GM19238 (cell line): Measurements from ENCODE around the gene S100A5.
A peak's percentile ranks its signal among the peaks of the same experiment; 100 is the strongest.
"Not testable (repeated sequence)": the region's sequence is repeated elsewhere in the genome, so short reads cannot be mapped to it uniquely, and the experiment has no call there.

Source experiments
- DNase-seq: peaks from one replicate; pipeline ENCODE4 v3.0.0; 2011; ENCODE audit warnings: low spot score; ENCODE audit not compliant: insufficient read length

The S100A5 gene

DNA sequence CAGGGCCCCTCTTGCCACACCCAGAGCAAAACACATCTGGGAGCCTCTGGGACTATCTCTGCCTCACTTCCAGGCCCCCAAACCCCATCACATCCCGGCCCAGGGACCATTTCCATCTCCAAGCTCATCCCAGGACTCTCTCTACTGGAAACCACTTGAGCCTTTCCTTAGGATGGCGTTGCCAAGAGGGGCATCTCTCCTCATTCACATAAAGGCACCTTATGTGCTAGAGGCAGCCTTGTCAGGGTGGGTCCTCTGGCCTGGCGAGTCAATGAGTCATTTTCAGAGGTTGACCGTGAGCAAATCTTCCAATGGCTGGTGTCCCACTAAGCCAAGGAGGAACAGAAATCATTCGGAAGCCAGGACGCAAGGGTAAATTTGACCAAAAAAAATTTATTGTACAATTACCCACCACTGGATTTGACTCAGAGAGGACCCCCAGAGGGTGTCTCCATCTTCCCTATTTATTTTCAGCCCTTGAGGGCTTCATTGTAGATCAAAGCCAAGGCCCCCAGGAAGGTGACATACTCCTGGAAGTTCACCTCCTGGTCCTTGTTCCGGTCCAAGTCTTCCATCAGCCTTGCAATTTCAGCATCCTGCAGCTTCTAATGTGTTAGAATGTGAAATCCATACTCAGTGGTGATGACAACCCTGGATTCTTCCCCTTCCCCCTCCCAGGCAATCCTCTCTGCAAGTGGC, 6.4 kb downstream of the S100A5 start:
- no peak for DNase-seq

DNA sequence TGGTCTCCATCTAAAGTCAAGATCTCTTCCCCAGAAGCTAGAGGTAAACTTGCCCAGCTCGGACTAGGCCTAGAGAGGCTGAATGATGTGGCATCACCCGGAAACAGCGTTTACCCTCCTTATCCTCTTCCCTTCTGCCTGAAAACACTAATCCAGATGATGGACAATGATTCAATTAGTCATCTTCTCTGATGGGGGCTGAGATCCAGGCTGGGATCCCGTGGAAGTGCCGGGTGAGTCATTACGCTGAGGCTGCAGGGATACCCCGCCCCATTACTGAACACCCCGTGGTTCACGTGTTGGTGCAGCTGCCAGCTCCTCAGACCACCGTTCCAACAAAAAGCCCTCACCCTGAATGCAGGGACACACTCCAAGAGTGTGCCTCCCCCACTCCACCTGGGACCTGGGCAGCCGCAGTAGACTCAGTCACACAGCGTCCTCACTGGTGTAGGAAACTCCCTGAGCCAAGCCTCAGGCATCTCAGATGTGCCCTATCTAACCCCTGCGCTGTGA, 7.0 kb downstream of the S100A5 start:
- no peak for DNase-seq

DNA sequence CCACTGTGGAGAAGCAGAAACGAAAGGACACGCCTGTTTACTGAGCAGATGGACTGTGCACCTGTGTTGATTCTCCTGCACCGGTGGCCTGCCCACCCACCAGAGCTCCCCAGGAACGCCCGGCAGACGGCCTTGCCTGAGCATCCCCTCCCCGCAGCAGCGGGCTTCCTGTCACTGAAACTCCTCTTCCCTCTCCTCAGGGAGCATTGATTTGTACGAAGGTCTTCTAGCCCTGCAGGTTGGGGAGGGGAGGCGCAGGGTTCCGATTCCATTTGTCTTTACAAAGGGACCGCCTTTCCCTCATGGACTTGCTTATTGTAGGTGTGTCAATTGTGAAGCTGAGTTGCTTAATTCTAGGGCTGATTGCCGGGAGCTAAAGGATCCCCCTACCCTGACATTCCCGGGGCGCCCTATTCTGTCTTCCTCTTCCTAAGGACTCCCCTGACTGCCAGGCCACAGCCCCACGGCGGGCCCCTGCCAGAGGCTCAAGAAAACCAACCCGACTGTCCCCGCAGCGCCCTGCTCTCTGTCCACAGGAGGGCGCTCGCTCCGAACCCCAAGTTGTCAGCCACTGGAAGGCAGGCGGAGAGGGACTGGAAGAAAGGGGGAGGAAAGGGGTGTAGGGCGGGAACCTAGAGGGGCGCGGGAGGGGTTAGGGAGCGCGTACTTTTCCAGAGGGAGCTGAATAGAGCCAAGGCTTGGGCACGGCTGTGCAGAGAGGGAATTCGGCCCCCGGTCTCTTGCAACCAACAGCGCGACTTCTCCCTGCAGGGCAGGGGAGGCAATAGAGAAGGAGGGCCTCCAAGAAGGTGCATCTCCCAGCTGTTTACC, 7.8 kb downstream of the S100A5 start:
- peak; percentile 52 for DNase-seq

DNA sequence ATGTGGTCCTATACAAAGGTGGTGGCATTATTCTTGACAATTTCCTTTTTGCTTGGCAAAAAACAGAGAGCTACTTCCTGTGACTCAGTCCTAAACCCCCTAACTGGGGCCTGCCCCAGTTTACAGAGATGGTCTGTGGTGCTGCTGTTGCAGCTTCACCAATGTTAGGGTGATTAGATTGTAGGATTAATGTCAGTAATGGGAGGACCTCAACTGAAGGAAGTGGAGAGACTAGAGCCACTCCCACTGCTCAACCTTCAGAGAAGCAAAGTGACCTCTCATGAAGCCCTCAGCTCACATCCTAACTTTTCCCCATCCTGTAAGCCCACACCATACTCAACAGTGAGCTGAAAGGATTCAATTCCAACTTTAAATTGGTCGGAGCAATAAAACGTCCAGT, 8.6 kb downstream of the S100A5 start:
- DNase-seq = no peak

DNA sequence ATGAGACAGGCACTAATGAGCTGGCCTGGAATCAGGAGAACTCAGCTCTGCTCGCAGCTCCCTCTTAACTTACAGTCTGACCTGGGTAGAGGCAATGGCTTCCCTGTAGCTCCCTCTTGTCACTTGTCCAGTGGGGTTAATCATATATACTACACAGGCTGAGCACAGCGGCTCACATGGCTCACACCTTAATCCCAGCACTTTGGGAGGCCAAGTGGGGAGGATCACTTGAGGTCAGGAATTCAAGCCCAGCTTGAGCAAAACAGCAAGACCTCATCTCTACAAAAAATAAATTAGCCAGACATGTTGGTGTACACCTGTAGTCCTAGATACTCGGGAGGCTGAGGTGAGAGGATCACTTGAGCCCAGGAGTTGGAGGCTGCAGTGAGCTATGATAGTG, 9.1 kb downstream of the S100A5 start:
- no peak for DNase-seq

DNA sequence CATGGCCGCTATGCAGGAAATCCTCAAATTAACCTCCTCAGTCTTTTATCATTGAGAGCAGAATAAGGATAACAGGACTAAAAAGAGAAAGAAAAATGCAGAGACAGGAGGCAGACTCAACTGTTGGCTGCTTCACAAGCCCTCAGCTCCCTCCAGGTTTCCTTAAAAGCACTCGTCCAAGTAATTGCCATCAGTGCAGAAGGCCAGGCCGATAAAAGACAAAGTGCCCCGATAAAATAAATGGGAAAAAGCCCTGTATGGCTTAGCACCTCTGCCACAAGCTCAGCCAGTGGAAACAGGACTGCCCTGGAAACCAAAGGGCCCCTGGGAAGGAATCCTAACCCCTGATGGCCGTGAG, 13.1 kb downstream of the S100A5 start:
- no peak for DNase-seq

DNA sequence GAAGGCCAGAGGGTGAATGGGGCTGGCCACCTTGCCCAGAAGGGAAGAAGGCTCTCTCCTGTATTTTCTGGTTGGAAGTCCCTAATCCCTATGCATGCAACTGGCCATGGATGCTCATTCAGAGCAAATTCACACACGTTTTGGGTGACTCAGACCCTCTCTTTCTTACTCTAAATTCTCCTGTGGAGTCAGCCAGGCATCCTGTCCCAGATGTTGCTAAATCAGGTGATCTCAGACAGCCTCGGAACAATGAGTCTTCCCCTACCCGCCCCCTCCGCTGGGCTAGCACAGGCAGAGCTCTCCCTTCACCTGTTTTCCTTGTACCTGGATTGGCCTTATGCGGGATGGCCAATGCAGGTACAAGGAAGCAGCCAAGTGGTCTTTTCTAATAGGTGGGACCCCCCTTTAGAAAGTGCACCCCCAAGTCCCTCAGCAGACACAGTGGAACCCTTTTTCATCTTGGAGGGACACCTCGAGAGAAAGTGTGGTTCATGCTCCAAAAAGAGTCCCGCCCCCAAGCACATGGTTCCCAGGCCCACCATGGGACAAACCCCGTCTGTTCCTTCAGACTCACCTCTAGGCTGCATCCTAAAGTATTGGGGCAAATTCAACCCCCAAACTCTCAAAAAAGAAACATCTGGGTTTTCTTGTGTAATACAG, 13.6 kb downstream of the S100A5 start:
- no peak for DNase-seq

DNA sequence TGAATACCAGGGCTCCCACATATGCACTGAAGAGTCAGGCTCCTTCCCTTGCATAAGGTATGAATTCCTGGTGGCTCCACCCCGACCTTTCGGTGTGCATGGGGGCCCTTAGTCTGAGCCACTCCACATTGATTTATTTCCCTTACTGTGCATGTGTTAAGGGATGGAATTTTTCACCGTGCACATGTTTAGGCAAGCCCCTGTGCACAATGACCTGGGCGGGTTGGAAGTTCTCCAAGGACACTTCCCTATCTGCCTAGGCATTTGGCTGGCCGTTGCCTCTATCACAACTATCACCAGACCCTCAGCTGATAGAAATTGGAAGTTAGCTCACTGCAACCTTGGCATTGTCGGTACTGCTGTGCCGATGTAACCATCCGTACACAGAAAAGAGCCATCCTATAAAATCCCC, 14.6 kb downstream of the S100A5 start:
- no peak for DNase-seq

DNA sequence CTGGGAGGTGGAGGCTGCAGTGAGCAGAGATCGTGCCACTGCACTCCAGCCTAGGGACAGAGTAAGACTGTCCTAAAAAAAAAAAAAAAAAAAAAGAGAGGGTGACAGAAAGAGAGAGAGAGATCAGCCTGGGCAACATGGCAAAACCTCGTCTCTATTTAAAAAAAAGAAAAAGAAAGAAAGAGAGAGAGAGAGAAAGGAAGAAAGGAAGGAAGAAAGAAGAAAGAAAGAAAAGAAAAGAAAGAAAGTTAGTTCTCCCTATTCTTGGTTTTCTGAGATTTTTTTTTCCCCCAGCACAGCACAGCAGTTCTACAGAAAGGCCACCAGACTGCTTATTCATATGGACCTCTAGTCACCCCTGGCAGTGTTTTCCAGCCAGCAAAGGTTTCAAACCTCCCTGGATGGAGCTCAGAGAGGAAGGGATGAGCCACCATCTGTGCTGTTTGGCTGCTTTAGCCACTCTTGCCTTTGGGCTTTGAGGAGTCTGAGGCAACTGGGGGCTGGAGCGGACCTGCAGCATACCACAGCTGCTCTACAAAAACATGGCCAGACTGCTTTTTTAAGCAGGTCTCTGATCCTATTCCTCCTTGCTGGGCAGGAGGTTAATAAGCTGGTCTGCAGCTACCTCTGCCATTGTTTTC, 15.5 kb downstream of the S100A5 start:
- DNase-seq = no peak

DNA sequence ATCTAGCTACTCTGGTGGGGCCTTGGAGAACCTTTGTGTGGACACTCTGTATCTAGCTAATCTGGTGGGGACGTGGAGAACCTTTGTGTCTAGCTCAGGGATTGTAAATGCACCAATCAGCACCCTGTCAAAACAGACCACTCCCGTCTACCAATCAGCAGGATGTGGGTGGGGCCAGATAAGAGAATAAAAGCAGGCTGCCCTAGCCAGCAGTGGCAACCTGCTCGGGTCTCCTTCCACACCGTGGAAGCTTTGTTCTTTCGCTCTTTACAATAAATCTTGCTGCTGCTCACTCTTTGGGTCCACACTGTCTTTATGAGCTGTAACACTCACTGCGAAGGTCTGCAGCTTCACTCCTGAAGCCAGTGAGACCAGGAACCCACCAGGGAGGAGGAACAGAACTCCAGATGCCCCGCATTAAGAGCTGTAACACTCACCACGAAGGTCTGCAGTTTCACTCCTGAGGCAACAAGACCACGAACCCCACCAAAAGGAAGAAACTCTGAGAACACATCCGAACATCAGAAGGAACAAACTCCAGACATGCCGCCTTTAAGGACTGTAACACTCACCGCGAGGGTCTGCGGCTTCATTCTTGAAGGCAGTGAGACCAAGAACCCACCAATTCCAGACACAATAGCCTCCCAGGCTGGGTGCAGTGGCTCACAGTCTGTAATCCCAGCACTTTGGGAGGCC, 18.2 kb downstream of the S100A5 start:
- not testable (repeated sequence) for DNase-seq

DNA sequence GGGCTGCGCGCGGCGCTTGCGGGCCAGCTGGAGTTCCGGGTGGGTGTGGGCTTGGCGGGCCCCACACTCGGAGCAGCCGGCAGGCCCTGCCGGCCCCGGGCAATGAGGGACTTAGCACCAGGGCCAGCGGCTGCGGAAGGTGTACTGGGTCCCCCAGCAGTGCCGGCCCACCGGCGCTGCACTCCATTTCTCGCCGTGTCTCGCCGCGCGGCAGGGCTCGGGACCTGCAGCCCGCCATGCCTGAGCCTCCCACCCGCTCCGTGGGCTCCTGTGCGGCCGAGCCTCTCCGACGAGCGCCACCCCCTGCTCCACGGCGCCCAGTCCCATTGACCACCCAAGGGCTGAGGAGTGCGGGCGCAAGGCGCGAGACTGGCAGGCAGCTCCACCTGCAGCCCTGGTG, 18.9 kb downstream of the S100A5 start:
- not testable (repeated sequence) for DNase-seq

DNA sequence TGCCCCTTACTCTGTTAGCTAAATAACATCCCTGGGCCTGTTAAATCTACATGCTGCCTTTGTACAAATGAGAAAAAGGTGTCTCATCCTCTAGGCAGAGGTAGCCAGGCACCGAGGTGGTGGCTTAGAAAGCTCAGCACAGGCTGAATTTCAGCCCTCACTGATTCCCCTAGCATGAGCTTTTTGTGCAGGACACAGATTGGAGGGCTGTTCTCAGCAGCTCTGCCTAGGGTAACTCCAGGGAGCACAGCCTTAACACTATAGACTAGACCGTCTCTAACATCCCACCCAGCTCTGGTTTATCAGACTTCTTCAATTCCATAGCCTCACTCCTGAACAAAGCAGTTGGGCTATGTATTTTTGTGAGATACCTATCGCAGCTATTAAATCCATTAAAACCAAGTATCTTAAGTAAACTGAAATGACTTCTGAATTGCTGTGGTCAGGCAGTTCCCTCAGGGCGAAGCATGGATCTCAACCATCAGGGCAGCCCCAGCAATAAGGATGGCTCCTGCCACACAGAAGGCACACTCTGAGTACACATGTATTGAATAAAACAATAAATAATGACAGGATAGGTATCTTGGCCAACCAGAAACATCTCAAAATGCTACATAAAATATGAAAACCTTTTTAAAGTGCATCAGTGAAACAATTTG, 19.8 kb downstream of the S100A5 start:
- no peak for DNase-seq

DNA sequence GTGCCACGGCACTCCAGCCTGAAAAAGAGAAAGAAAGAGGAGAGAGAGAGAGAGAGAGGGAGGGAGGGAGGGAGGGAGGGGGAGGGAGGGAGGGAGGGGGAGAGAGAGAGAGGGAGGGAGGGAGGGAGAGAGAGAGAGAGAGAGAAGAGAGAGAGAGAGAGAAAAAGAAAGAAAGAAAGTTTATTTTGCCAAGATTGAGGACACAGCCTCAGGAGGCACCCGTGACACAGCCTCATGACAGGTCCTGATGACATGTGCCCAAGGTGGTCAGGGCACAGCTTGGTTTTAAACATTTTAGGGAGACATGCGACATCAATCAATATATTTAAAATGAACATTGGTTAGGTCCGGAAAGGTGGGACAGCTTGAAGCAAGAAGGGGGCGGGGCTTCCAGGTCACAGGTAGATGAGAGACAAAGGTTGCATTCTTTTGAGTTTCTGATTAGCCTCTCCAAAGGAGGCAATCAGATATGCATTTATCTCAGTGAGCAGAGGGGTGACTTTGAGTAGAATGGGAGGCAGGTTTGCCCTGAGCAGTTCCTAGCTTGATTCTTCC, 20.5 kb downstream of the S100A5 start:
- not testable (repeated sequence) for DNase-seq

DNA sequence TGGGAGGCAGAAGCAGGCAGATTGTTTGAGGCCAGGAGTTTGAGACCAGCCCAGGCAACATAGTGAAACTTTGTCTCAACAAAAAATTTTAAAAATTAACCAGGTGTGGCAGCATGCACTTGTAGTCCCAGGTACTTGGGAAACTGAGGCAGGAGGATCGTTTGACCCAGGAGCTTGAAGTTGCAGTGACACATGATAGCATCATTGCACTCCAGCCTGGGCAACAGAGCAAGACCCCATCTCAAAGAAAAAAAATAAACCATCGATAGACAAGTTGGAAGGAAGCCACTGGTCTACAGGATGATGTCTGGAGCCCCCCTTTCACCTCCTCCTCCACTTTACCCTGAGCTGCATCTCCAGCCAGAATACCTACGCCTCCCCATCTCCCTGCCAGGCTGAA, 21.5 kb downstream of the S100A5 start:
- no peak for DNase-seq

DNA sequence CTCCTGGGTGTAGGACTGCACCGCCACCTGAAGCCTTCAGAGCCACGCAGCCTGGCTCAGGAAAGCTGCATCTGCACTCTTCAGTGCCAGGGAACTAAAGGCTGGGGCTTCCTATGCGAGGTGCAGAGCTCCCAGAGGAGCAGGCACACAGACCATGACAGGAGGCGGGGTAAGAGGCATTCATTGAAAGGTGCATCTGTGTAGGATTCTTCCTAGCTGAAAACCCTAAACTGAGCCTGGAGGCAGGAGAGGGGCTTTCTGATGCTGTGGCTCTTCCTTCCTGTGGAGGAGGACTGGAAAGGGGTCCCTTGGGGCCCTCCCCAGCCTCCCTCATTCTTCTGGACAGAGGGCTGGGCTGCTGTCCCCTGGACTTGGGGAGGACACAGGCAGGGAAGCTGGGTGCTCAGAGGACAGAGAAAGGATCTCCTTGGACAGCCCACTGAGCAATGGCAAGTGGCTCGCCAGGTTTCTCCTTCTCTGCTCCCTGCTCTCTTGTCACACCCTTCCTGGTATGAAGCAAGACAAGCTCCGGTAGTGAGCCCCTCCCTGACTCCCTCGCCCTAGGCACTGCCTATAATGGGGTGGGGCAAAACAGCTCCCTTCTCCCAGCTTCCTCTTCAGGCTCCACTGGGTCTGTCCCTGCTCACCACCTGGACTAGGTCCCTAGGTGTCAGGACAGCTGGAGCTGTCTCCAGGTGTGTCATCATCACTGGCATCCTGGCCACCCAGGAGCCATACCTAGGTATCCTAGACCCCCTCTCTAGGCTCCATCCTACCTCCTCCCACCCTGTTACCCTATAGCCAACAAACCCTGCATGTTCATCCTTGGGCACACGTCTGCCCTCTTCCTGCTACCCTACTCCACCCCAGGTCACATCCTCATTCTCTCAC, 25.0 kb downstream of the S100A5 start:
- DNase-seq = no peak

DNA sequence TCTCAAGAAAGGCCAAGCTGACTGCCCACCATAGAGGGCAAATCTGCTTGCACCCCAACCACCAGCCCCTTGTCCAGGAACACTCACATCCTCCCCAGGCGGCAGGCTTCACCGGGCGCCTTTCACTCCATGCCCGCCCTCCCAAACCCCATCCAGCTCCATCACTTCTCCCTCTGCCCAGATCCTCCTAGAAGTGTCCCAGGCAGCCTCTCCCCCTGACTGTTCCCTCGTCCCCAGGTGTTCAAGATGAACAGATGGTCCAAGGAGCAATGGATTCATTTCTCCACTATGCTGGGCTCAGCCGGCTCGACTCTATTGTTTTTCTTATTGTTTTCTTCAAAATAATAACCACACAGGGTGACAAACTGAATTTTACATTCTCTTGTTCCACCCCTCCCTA, 27.1 kb downstream of the S100A5 start:
- no peak for DNase-seq

DNA sequence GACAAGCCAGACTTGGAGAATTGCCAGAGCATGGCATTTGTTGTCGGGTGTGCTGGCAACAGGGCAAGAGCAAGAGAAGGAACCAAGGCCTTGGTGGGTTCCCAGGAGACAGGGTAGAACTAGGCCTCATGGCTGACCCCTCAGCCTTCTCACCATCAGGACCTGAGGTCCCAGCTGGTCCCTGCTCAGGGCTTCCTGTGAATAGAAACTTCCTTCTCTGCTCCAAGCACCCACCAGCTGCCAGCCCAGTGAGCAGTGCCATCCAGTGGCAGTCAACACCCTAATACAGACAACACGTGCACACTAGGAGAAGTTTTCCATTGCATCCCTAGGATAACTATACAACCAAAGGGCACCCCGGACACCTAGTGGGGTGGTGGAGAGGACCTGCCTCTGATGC, 27.7 kb downstream of the S100A5 start:
- DNase-seq = no peak

DNA sequence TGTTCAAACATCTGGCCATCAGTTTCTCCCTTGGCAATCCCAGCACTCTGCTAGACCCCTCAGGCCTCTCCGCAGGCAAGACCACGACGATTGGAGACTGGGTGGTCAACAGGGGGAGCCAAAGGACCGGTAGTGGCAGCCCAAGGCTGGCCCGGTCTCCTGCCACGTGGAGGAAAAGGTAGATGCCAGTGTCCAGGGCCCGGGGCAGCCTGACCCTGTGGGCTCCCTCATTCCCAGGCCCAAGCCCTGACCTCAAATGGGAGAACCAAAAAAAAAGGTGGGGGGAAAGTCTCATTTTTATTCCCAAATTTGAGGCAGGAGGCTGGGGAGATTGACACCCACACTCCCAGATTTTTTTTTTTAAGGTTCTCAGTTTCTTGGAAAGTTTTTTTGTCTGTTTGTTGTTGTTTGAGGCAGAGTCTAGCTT, 29.7 kb downstream of the S100A5 start:
- DNase-seq = peak; percentile 76

DNA sequence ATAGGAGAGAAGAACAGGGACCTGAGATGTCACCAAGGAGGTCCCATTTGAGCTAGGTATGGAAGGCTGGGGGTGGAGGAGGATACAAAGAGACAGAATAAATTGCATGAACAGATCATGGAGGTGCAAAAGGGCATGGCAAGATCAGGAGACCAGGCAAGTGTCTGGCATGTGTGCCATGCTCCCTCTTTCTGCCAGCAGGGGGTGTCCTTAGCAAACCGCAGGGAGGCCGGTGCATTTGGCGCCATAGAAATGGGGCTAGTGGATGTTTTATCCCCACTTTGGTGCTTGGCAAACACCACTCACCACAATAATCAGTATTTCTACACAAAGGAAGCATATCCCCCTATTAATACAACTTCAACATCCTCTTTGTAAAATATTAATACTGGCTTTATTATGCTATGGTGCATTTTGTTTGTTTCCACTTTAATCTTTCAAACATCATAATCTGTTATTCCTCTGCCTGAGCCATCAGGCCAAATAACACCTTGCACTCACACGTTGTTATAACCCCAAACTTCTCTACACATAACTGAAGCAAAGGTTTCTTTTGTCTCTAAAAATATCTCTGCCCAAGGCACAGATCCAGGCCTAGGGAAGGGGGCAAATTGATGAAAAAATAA, 30.9 kb downstream of the S100A5 start:
- no peak for DNase-seq
